Frontal cortex (tissue), 4 donors: ENCODE measurements around the gene KLHL11. TPM values are rescaled to one million over a fixed set of nuclear protein-coding genes. Genes with fewer than 3 reads are reported as not detected.
"Not testable (repeated sequence)": the region's sequence is repeated elsewhere in the genome, so short reads cannot be mapped to it uniquely, and the experiment has no call there.

Experiments
- DNase-seq, 2 donors: peaks; one replicate each; pipeline ENCODE4 v3.0.0; 2012; ENCODE audit warnings: low spot score in 2 of 2
- FAIRE-seq: peaks from 2 replicates; lab custom pipeline; 2012; peaks lifted over from hg19 to GRCh38; lab: Jason Lieb, UNC
- total RNA-seq: library from RNA; depleted of rRNA; stranded (reverse); fragments of >200 nt; gene quantifications from one replicate; pipeline ENCODE4 v1.2.3, GENCODE V29; 2014
- donor health status: control.
- donor health status: control.
- donor health status: control.

KLHL11 gene
- total RNA-seq, 1 donor from 2014 or later = 70.1 TPM

DNA sequence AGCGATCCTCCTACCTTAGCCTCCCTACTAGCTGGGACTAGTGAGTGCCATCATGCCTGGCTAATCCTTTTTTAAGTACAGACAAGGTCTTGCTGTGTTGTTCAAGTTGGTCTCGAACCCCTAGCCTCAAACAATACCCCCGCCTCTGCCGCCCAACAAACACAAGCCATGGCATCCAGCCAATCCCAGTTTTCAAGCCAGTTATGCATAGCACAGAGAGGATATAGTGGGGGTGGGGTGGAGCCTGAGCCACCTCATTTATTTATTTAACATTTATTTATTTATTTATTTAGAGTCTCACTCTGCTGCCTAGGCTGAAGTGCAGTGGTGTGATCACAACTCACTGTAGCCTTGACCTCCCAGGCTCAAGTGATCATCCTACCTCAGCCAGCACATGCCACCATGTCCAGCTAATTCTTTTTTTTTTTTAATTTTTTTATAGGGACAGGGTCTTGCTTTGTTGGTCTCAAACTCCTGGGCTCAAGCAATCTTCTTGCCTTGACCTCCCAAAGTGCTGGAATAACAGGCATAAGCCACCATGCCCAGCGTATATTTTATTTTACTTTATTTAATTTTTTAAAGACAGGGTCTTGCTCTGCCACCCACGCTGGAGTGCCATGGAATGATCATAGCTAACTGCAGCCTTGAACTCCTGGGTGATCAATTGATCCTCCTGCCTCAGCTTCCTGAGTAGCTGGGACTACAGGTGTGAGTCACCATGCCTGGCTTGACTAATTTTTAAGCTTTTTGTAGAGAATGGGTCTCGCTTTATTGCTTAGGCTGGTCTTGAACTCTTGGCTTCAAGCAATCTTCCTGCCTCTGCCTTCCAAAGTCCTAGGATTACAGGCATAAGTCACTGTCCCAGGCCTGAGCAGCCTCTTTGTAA is 26.2 kb upstream of the KLHL11 start:
- DNase-seq (no peak), FAIRE-seq (no peak)

DNA sequence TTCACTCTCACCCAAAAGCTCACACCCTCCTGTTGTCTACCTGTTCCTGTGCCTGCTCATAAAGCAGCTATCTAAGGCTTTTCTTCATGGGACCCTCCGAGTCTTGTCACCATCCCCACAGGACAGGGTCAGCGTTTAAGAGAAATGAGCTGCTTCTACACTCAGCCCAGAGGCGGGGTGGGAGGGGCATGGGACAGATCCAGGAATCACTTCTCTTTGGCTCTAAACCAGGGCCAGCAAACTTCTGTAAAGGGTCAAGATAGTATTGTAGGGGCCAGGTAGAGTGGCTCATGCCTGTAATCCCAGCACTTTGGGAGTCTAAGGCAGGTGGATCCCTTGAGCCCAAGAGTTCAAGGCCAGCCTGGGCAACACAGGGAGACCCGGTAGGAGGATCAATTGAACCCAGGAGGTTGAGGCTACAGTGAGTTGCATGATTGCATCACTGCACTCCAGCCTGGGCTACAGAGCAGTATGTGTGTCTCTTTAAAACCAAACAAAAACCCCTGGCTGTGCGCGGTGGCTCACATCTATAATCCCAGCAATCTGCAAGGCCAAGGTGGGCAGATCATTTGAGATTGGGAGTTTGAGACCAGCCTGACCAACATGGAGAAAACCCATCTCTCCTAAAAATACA is 23.2 kb upstream of the KLHL11 start:
- DNase-seq (no peak), FAIRE-seq (no peak)

DNA sequence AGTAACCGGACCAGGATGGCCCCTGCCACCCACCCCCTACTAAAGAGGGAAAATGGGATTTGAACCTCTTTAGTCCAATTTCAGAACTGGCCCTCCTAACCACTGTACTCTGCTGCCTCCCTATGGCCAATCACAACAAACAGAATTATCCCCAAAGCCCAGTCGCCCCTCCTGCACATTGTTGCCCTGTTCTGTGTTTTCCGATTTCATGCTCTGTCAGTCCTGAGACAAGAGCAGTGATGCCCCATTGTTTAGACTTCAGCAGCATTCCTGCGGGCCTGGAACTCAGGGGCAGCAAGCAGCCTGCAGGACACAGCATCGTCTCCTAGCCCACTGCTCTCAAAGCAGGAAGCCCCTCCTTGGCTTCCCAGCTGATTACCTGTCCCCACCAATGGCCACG is 20.5 kb upstream of the KLHL11 start:
- peak in 1 of 2 donors; percentile 46 for DNase-seq
- FAIRE-seq = no peak

DNA sequence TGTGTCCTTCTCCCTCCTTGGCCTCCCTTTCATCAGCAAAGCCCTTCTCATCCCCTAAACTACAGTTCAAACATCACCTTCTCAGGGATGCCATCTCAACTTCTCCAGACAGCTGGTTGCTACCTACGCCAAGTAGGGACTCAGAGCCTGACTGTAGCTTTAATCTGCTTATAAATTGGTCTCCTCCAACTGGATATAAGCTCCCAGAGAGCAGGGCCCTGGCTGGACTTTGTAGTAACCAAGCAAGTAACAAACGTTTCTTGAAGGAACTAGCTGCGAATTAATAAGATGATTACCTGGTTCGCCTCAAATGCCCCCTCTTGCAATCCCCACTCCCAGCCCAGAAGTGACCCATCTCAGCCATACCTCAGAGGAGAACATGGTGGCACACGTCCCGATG is 17.5 kb upstream of the KLHL11 start:
- no peak for FAIRE-seq
- DNase-seq = no peak

DNA sequence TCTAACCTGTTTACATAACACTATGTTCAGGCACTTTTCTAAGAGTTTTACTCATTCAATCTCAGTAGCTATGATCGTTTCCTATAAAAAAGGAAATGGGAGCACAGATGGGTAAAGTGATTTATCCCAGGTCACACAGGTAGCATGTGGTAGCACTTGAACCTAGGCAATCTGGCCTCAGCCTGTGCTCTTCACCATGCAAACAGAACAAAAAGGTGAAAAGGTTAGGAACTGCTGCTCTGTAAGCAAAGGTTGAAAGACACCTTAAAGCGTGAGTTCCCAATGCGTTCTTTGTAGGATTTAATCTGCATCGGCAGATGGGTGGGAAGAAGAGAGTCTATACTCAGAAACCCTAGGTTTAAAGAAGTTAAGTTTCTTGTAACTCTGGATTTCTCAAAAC is 14.9 kb upstream of the KLHL11 start:
- FAIRE-seq (no peak), DNase-seq (no peak)

DNA sequence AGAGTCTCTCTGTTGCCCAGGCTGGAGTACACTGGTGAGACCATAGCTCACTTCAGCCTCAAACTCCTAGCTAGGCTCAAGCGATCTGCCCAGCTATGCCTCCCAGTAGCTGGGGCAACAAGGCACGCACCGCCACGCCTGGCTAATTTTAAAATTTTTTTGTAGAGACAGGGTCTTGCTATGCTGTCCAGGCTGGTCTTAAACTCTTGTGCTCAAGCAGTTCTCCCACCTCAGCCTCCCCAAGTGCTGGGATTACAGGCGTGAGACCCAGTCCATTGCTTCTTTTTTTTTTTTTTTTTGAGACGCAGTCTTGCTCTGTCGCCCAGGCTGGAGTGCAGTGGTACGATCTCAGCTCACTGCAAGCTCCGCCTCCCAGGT is 9.1 kb upstream of the KLHL11 start:
- FAIRE-seq = not testable (repeated sequence)

DNA sequence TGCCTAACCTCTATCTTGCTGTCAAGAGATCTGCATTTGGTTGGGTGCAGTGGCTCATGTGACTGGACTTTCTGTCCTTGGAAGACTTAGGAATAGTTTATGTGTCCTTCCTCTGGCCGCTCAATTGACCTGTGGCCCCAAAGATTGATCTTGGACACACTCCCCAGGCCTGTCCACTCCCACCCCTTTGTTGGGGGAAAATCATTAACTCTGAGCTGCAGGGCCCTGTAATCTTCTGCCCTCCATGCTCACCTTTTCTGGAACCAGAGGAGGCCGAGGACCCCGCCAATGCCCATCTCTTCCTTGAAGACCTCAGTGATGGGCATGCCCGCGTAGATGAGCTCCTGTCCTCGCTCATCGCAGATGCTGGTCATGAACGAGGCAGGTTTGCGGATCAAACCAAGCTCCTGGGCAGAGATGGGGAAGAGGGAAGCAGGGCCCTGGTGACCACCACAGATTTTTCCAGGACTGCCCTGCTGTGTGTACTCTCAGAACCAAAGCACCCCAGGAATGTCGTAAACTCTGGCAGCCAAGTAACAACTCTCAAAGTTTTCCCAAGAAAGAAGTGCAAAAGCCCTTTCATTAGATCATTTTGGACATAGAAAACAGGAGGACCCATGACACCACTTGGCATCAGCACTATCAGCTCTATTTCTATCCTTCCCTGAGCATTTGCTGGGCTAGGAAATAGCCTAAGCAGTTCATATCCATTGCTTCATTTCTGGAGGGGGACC is 8.5 kb upstream of the KLHL11 start:
- DNase-seq (no peak), FAIRE-seq (no peak)

More for the DNA sequence above, 9.1 kb upstream of the KLHL11 start:
- DNase-seq = not testable (repeated sequence)

DNA sequence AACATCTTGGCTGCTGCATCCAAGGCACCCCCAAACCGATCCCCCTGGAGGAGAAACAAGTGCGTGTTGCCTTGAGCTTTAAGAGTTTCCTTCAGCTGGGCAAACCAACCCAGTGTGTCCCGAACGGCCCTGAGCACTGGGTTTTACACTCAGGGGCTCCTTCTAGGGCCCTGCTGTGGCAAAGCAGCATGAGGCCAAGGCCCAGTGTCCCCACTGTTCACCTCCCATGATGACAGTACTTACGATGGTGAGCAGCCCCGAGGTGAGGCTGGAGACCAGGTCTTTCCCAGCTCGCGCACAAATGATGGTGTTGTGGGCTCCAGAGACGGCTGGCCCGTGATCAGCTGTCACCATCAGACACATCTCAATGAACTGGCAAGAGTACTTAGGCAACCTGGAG is 6.6 kb upstream of the KLHL11 start:
- no peak for DNase-seq
- no peak for FAIRE-seq

DNA sequence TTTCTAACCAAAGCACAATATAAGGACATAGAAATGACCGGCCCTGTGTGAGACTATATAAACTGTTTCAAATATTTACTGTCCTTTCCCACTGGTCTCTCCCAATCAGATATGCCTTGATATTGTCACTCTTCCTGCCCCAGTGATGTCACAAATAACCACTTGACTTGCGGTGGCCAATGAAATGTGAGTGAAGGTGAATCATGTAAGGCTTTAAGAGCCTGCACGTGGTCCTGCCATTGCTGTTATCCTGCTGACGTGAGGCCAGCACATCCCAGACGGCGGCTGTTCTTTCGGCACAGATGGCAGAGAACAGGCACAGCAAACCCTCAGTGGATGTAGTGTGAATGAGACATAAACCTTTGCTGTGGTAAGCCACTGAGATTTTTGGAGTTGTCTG is 5.4 kb upstream of the KLHL11 start:
- FAIRE-seq (no peak), DNase-seq (no peak)

DNA sequence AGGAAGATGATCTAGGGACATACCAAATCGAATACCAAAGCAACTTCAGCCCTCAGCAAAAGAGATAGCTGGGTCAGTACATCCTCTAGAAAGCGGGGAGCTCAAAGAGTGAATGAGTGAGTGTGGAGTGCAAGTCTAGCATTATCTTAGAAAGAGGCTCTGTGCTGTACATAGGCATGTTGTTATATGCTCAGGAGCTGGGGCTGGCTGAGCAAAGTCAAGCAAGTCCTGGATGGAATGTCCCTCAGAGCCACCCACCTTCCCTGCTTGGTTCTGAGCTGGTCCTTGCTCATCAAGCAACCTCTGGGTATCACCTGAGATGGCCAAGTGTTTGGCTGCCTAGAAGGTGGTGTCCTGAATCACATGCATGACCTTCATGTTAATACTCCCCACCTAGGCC is 4.9 kb upstream of the KLHL11 start:
- DNase-seq = no peak
- no peak for FAIRE-seq

DNA sequence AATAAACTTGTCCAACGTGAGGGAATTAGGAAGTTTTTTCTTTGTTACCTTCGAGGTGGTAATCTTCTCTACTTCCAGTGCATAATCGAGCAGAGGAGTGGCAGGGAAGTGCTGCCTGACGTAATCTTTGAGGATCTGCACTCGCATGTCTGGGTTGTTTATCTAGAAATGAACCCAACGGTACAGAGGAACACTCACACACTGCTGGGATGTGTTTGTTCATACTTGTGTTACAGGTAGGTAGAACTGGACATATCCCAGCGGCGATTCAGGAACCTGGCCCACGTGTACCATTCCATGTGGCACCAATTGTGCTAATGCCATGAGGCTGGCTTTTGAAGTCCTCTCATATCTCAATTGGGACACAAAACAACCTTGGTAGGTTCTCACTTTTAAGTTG is 4.2 kb upstream of the KLHL11 start:
- FAIRE-seq = no peak
- no peak for DNase-seq

DNA sequence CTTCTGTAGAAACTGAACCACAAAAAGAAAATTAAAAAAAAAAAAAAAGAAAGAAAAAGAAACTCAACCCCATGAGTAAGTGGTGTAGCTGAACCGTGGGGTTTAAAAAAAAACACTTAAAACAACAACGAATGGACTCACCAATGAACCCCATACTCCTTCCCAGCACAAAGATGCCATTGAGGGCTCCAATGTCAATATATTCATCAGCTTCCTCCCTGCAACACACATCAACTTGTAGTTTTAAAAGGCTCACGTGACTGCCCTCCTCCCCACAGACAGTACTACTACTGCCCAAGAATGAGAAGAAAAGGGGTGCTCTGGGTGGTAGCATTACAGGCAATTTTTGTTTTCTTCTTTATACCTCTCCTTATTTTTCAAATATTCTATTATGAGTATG is 3.3 kb upstream of the KLHL11 start:
- FAIRE-seq = no peak
- no peak for DNase-seq

DNA sequence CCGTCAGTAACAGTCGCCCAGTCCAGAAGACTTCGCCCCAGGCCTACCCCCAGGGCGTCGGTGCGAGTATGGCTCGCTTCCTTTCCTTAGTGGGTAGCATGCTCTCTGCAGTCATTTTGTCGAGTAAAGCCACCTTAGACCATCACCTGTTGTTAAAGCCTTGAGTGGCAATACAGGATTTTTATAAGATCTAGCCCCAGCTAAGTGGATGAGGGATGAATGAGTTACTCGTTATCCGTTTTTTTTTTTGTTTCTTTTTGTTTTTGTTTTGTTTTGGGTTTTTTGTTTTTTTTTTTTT is 322 bp upstream of the KLHL11 start:
- FAIRE-seq (no peak), DNase-seq (no peak)

DNA sequence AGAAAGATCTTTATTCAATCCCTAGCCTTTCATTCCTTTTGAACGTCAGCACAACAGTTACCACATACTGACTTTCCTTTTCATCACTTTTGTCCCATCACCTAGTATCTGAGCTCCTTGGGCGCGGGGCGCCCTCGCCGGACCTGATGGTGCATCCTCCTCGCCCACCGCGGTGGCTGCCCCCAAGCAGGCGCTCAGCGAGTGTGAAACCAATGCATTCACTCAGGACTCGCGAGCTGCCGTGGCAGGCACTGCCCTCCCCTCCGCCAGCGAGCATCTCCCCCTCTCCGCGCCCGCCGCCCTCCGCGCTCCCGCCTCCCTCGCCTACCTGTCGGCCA is 756 bp downstream of the KLHL11 start:
- FAIRE-seq (no peak), DNase-seq (no peak)

DNA sequence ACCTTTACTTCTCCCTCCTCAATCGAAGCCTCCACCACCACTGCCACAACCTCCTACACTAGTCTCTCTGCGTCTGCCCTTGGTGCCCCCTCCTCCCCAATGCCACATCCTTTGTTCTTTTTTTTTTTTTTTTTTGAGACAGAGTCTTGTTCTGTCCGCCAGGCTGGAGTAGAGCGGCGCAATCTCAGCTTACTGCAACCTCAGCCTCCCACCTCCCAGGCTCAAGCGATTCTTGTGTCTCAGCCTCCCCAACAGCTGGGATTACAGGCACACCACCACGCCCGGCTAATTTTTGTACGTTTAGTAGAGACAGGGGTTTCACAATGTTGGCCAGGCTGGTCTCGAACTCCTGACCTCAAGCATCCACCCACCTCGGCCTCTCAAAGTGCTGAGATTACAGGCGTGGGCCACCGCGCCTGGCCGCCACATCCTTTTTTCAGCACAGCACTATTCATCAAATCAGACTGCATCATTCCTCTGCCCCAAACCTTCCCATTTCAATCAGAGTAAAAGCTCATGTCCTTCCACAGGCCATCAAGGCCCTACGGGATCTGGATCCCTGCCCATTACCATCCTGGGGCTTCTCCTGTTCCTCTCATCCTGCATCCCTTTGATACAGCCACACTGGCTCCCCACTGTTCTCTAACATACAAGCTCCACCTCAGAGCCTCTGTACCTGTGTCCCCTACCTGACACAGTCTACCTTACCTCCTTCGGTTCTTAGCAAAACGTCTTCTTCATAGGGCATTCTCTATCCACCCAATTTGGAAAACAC is 2.0 kb downstream of the KLHL11 start:
- no peak for FAIRE-seq
- no peak for DNase-seq

DNA sequence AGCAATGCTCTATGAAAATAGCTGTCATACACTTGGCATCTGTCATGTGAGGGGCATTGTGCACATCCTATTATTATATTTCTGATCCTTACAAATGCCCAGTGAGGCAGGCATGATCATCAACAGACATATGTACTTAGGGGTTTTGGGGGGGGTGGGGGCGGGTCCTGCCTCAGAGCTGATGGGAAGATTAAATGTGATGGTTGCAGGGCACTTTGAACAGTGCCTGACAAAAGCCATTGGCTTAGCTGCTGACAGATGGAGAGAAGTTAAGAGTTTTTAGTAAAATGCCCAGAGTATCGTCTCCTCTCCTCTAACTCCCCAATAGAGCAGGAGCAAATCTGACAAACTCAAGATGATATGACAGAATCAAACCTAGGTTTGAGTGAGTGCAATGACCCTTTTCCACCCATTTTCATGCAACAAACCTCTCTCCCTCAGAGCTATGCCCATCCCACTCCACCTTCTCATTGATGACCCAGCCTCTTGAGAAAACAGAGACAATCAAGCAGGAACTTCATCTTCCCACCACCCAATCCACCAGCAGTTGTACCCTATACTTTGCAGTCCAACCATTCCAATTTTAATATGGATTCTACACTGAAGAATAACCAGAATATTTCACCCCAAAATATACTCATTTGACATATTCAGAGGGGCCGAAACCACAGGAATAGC is 4.8 kb downstream of the KLHL11 start:
- DNase-seq (no peak), FAIRE-seq (no peak)

DNA sequence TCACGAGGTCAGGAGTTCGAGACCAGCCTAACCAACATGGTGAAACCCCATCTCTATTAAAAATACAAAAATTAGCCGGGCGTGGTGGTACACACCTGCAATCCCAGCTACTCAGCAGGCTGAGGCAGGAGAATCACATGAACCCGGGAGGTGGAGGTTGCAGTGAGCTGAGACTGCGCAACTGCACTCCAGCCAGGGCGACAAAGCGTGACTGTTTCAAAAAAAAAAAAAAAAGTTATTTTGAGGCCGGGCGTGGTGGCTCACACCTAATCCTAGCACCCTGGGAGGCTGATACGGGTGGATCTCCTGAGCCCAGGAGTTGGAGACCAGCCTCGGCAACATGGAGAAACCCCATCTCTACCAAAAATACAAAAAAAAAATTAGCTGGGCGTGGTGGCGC is 13.8 kb downstream of the KLHL11 start:
- FAIRE-seq = not testable (repeated sequence)

DNA sequence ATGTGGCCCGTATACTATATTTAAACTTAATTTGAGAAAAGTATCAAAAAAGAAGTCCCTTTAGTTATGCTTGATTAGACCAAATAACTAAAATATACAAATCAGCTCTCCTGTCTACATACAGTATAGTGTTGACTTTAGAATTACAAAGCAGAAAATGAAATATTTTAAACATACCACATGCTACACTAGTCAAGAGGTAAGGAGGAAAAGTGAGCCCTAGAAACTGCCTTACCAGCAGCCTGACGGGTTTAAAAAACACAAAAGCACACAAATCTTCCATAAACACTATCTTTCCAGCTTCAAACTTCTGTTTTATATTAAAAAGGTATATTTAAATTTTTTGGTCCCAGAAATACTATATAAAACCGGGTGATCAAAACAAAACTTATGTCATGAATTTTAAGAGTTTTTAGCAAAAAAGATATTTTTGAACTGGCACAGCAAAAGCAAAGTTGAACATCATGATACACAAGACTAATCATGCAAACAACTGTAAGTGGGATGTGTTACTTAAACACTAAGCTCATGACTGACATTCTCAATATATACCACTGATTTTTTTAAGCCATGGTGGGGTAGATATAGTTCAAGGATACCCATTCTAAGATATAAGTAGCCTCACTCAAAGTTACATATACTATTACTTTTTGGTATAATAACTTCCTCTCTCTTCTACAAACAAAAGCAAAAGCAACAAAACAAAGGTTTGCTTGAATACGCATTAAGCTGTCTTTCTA is 15.8 kb downstream of the KLHL11 start:
- no peak for DNase-seq
- FAIRE-seq = no peak

More for the DNA sequence above, 13.8 kb downstream of the KLHL11 start:
- DNase-seq = not testable (repeated sequence)

DNA sequence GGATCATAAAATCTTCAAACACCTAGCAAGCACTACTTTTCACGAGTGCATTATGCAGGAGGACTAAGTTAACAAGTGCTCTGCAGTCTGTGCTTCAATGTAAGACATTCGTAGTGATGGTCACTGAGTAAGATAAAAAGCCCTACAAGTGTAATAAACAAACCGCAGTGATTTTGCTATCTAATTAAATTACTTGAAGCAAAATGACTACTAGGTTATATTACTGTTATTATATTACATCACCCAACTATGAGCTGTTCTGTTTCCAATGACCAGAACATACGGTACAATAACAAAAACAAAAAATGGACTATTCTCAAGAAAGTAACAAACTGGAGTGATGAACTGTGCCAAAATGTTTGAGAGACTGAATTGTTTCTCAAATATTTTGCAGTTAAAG is 16.4 kb downstream of the KLHL11 start:
- FAIRE-seq (no peak), DNase-seq (no peak)
